MG63 (cell line): ENCODE measurements around the gene SPAG5. TPM values are rescaled to one million over a fixed set of nuclear protein-coding genes. Genes with fewer than 3 reads are reported as not detected.
"Not testable (repeated sequence)": the region's sequence is repeated elsewhere in the genome, so short reads cannot be mapped to it uniquely, and the experiment has no call there.

Experiments
- DNase-seq: peaks from one replicate; pipeline ENCODE4 v3.0.0-alpha.2; 2020
- H3K27me3 ChIP-seq: fragments of 250-450 bp; sonication (Bioruptor Pico); 2 replicates; pipeline ENCODE4 v1.5.1; 2020; ENCODE audit warnings: mild to moderate bottlenecking, moderate library complexity
- H3K36me3 ChIP-seq: fragments of 250-450 bp; sonication (Bioruptor Pico); 2 replicates; pipeline ENCODE4 v1.5.1; 2020; ENCODE audit warnings: mild to moderate bottlenecking, moderate library complexity
- H3K4me3 ChIP-seq: fragments of 250-450 bp; sonication (Bioruptor Pico); 2 replicates; pipeline ENCODE4 v1.5.1; 2020; ENCODE audit warnings: mild to moderate bottlenecking, moderate library complexity
- H3K9me3 ChIP-seq: fragments of 250-450 bp; sonication (Bioruptor Pico); 2 replicates; pipeline ENCODE4 v1.5.1; 2020; ENCODE audit warnings: mild to moderate bottlenecking, moderate library complexity
- total RNA-seq: library from RNA; depleted of rRNA; stranded (reverse); fragments of >200 nt; shearing (Covaris generic); gene quantifications from 2 replicates; pipeline ENCODE4 v1.2.3, GENCODE V29; 2014; ENCODE audit warnings: low replicate concordance

The SPAG5 gene
- total RNA-seq, 1 experiment from 2014 or later = 45.1 TPM

DNA sequence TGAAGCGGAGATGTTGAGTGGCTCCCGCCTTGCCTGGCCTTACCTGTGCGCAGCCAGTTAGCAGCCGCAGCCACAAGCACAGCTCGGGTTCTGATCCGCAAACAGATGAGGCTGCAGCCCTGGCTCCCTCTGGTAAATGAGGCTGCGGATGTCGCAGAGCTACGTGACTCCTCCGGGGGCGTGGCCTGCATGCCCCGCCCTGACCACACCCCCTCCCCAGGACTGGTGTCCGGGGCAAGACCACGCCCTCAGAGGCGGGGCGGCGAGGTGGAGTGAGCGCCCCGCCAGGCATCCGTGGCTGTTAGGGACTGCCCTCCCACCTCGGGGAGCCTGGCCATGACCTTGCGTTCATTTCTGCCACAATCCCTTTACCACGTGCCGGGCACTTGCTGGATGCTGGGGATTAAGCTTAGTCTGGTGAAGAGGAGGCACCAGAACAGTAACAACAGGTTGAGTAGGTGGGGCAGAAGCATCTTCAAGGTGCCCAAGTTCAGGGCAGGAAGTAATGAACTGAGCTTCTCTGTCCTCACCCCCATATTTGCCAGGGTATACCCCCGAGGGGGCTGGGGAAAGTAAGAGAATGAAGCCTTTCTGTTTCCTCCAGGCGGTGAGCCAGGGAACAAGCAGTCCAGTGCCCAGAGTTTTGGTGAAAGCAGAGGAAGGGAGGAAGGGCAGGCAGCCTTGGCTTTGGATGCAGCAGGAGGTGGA, 21.9 kb downstream of the SPAG5 start, which contains the start of gene ALDOC:
Gene ALDOC, minus strand, starts transcription at position 138 of the 708 bp plus-strand sequence. CDS start 1,363 bp downstream, outside the sequence.
- Histone ChIP-seq H3K36me3 (peaks cover 60% of the 10 kb centered on the region), H3K9me3 (no peaks in the 10 kb centered on the region), H3K4me3 (no peak within 1 kb of the TSS), H3K27me3 (no peaks in the 10 kb centered on the region)
- DNase-seq = peak; percentile 57

- peaks cover 55% of the 10 kb centered on the region for H3K36me3 ChIP-seq
- not testable (repeated sequence) for H3K9me3 ChIP-seq, H3K4me3 ChIP-seq, DNase-seq, H3K27me3 ChIP-seq
Measured at GRCh38 chr17:28576016-28576415, 22.8 kb downstream of the SPAG5 start.

DNA sequence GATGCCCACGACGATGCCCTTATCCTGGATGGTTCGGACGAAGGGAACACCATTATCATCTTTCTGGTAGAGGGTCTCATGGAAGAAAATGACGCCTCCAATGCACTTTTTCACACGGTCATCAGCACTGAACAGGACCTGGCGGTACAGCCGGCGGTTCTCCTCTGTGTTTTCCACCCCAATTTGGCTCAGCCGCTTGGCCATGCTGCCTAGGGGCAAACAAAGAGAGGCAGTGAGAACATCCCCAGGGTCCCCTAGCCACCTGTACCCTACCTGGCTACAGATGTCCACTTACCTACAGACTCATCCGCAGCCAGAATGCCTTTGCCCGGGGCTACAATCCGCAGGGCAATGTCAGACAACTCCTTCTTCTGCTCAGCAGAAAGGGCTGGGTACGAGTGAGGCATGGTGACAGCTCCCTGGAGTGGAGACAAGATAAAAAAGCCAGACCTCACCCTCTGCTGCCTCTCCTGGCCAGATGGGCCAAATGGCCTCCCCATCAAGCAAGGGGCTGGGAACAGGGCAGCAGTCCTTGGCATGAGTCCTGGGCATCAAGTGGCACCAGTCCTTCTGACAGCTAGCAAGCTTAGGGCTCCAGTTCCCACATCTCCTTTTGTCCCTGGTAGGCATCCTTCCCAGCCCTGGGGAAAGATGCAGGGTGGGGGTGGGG, 23.6 kb downstream of the SPAG5 start:
- DNase-seq = no peak
- no peak overlapping the region for H3K4me3 ChIP-seq
- no peaks in the 10 kb centered on the region for H3K27me3 ChIP-seq
- H3K9me3 ChIP-seq = no peaks in the 10 kb centered on the region
- H3K36me3 ChIP-seq = peaks cover 47% of the 10 kb centered on the region

DNA sequence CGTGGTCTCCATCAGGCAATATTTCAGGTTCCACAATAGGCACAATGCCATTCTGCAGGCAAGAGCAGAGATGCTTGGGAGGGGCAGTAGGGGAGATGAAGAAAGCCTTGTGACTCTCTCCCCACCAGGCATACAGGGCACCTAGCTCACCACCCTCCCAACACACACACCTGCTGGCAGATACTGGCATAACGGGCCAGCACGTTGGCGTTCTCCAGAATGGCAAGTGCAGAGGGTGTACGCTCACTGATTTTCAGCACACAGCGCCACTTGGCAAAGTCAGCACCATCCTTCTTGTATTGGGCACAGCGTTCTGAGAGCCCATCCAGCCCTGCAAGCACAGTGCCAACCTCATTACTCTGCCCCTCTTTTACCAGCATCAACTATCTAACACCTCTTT, 24.3 kb downstream of the SPAG5 start:
- Histone ChIP-seq H3K27me3 (no peaks in the 10 kb centered on the region), H3K36me3 (peaks cover 40% of the 10 kb centered on the region), H3K9me3 (no peaks in the 10 kb centered on the region), H3K4me3 (no peak overlapping the region)
- DNase-seq = no peak

- H3K27me3 ChIP-seq = no peaks in the 10 kb centered on the region
- H3K4me3 ChIP-seq = no peak overlapping the region
- no peaks in the 10 kb centered on the region for H3K9me3 ChIP-seq
- peaks cover 35% of the 10 kb centered on the region for H3K36me3 ChIP-seq
- no peak for DNase-seq
Measured at GRCh38 chr17:28573966-28574480, 24.8 kb downstream of the SPAG5 start.

DNA sequence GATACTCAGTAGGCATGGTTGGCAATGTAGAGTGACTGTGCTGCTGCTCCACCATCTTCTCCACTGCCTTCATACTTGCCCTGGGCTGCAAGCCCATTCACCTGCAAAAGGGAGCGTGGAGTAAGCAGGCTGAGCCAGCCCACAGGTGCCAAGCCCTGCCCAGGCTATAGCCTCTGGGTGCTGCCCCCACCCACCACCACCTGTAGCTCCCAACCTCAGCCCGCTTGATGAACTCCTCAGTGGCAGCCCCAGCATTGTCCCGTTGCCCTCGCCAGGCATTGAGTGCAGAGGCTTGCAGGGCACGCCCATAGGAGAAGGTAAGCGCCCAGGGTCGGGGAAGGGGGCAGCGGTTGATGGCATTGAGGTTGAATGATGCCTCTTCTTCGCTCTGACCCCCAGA, 25.3 kb downstream of the SPAG5 start:
- Histone ChIP-seq H3K27me3 (no peaks in the 10 kb centered on the region), H3K9me3 (no peaks in the 10 kb centered on the region), H3K36me3 (peaks cover 30% of the 10 kb centered on the region), H3K4me3 (no peak overlapping the region)
- DNase-seq = no peak

- peaks cover 25% of the 10 kb centered on the region for H3K36me3 ChIP-seq
- H3K27me3 ChIP-seq = no peaks in the 10 kb centered on the region
- no peak for DNase-seq
- H3K4me3 ChIP-seq = no peak overlapping the region
- no peaks in the 10 kb centered on the region for H3K9me3 ChIP-seq
Measured at GRCh38 chr17:28573040-28573380, 25.8 kb downstream of the SPAG5 start.

GRCh38 chr17:28572259-28573039, 26.4 kb downstream of the SPAG5 start:
- DNase-seq = no peak
- Histone ChIP-seq H3K27me3 (no peaks in the 10 kb centered on the region), H3K9me3 (no peaks in the 10 kb centered on the region), H3K36me3 (peaks cover 19% of the 10 kb centered on the region), H3K4me3 (peak overlapping the region; percentile 78)

DNA sequence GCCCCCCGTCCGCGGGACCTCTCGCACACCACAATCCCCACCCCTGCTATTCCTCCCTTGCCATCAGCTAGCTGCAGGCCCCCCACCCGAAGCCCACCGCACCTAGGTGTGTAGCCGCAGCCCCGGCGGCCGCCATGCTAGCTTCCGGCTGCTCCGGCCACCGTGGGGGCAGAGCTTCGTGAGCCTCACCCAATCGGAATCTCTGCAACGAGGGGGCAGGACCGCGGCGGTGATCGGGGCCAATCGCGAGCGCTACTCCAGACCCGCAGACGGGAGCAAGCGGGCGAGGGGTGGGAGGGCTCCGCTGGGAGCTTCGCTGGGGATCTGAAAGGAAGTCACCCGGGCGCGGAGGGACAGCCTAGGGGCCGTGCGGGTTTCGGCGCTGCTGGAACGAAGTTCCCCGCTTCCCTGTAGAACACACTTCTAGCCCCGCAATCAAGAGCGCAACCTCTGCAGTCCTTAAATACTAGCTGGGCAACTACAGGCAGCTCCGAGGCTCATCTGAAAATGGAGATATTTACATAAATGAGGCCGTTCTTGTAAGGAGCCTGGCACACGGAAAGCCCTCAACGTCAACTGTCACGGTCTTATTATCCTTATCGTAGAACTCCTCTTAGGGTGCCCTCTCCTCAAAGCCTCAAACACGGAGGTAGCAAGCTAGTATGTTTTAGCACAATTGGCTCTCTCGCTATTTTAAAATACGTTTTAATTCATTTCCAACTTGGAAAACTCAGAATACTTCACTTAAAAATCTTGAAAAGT, 27.3 kb downstream of the SPAG5 start, which contains the start of gene PIGS:
Gene PIGS, minus strand, starts transcription at position 164 of the 762 bp plus-strand sequence. Its CDS starts 28 bp downstream, at position 136.
- peak within 1 kb of the TSS; percentile 78 for H3K4me3 ChIP-seq
- peak; percentile 96 for DNase-seq
- H3K36me3 ChIP-seq = peaks cover 10% of the 10 kb centered on the region
- H3K9me3 ChIP-seq = no peaks in the 10 kb centered on the region
- no peaks in the 10 kb centered on the region for H3K27me3 ChIP-seq

- Histone ChIP-seq H3K27me3 (no peaks in the 10 kb centered on the region), H3K36me3 (peaks cover 8% of the 10 kb centered on the region), H3K9me3 (no peaks in the 10 kb centered on the region), H3K4me3 (peak overlapping the region; percentile 78)
- no peak for DNase-seq
Measured at GRCh38 chr17:28570716-28571360, 28.0 kb downstream of the SPAG5 start.

DNA sequence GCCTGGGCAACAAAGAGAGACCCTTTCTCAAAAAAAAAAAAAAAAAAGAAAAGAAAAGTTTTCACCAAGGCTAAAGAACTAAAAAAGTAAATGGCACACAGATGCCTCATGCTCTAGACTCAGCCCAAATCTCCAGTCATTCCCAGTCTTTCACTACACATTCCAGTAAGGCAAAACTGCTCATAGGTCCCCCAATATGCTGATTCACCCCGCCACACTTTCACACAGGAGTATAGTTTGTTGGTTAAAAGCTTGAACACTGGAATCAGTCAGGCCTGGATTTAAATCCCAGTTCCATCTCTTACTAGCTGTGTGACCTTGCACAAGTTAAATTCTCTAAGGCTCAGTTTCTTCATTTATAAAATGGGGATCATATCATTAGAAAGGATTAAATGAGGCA, 29.4 kb downstream of the SPAG5 start:
- no peaks in the 10 kb centered on the region for H3K9me3 ChIP-seq
- no peaks in the 10 kb centered on the region for H3K27me3 ChIP-seq
- no peak for DNase-seq
- H3K4me3 ChIP-seq = no peak overlapping the region
- H3K36me3 ChIP-seq = peaks cover 6% of the 10 kb centered on the region

DNA sequence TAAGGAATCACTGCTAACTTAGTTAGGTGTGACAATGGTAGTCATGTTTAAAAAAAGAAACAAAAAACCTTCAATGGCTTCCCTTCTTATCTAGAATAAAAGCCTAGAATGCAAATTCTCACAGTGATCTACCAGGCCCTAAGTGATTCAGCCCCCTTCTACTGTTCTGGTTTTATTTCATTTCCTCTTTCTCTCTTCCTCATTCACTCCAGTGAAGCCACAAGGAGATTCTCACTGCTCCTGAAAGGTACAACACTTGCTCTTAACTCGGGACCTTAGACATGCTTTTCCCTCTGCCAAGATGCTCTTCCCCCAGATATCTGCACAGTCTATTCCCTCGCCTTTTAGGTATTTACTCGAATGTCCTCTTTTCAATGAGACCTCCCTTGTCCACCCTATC, 31.2 kb downstream of the SPAG5 start:
- peaks cover 10% of the 10 kb centered on the region for H3K36me3 ChIP-seq
- no peak for DNase-seq

DNA sequence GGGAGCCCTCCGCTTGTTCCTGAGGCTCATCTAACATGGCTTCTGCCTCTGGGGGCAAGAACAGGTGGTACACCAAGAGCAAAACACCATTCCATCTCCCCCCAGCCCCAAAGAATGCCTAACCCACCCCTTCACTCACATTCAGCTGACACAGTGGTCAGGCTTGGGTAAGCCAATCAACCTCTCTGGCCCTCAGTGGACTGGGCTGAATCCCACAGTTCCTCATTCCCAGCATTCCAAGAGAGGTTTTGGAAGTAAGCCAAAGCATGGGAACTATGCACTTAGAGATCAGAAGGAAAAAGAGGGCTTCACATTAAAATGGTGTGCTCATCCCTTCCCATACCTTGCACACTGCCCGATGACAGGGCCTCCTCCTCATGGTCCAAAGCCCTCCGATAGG, 35.4 kb downstream of the SPAG5 start:
- Histone ChIP-seq H3K9me3 (no peaks in the 10 kb centered on the region), H3K4me3 (no peak overlapping the region), H3K36me3 (peaks cover 25% of the 10 kb centered on the region), H3K27me3 (no peaks in the 10 kb centered on the region)
- no peak for DNase-seq

More for the DNA sequence above, 31.2 kb downstream of the SPAG5 start:
- H3K27me3 ChIP-seq = no peaks in the 10 kb centered on the region
- no peak overlapping the region for H3K4me3 ChIP-seq
- H3K9me3 ChIP-seq = no peaks in the 10 kb centered on the region

DNA sequence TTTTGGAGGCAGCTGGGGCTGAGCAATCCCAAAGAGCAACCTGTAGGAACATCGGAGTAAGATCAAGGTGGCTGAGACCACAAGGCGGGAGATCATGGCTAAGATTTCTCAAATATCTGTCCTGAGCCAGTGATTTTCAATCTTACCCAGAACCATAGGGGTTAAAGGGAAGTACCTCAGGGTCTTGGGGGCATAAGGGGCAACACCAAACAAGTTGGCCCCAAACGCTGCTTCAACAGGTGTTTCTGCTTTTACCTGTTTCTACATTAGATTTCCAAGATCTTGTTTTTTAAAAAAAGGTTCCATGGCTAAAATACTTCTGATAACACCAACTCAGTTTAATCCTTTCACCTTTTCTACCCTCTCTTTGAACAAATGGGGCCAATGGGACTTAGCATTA, 43.8 kb downstream of the SPAG5 start:
- DNase-seq = no peak
- H3K4me3 ChIP-seq = no peak overlapping the region
- no peaks in the 10 kb centered on the region for H3K9me3 ChIP-seq
- H3K36me3 ChIP-seq = peaks cover 23% of the 10 kb centered on the region
- H3K27me3 ChIP-seq = no peaks in the 10 kb centered on the region

DNA sequence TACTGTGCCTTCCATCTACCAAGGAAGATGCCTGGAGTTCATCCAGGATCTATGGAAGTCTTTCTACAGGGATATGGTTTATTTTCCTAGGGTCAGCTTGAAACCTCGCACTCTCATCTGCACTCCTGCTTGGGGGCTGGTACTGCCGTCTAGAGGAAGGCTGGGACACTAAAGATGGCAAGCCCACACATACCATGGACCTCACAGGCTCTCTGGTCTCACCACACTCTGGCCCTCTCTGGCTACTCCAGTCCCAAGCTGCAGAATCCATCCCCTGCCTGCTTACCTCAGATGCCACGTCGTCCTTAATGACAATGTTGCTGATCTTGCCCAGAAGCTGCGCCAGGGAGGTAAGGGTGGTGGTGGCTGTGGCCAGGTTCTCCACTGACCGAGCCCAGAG, 44.3 kb downstream of the SPAG5 start:
- H3K9me3 ChIP-seq = no peaks in the 10 kb centered on the region
- H3K27me3 ChIP-seq = no peaks in the 10 kb centered on the region
- H3K4me3 ChIP-seq = no peak overlapping the region
- no peak for DNase-seq
- peaks cover 22% of the 10 kb centered on the region for H3K36me3 ChIP-seq

- Histone ChIP-seq H3K9me3 (no peaks in the 10 kb centered on the region), H3K27me3 (no peaks in the 10 kb centered on the region), H3K4me3 (no peak overlapping the region), H3K36me3 (peaks cover 28% of the 10 kb centered on the region)
- no peak for DNase-seq
Measured at GRCh38 chr17:28553000-28553505, 45.8 kb downstream of the SPAG5 start.
